Suprapubic skin (tissue), 4 donors: ENCODE results near the gene ABCF2.

ENCODE experiments used
- CTCF ChIP-seq, 2 donors: fragments of 200-600 bp in 1 of 2; fragments of 450-650 bp in 1 of 2; sonication (generic) in 1 of 2; IDR thresholded peaks; one replicate each; pipeline ENCODE4 v1.5.1; 2016 to 2019; ENCODE audit warnings: antibody characterized with exemption in 2 of 2, mild to moderate bottlenecking in 1 of 2, moderate library complexity in 1 of 2
- POLR2A ChIP-seq, 2 donors: fragments of 450-650 bp; IDR thresholded peaks; one replicate each; pipeline ENCODE4 v1.6.1; 2017; ENCODE audit warnings: antibody characterized with exemption in 2 of 2, mild to moderate bottlenecking in 2 of 2, moderate library complexity in 2 of 2
- POLR2AphosphoS5 ChIP-seq, 3 donors: sonication (generic); formaldehyde crosslinking; IDR thresholded peaks; one replicate each; pipeline ENCODE4 v1.6.1; 2017; ENCODE audit warnings: antibody characterized with exemption in 3 of 3

DNA sequence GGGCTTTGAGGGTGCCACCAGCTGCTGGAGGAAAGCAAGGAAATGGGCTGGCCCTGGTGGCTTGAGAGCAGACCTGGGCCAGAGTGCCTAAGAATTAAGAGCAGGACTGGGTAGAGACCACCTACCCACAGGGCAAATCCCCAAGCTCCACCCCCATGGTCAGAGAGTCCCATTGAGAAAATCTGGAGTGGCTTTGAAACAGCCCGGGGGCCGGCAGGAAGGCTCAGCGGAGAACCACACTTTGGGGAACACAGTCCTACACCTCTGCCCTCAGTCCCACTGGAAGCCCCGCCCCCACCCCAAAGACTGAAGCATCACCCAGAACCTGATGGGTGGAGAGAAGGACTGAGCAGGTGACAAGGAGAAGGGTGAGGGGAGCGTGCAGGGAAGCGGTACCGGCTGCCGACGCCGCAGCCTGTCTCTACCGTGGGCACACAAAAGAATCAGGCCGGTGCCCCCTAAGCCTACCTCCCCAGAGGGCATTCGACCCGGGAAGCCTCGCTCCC, 17.9 kb upstream of the ABCF2 start:
- no peak for TF ChIP-seq CTCF (IDR thresholded peaks at IDR 0.05)
- TF ChIP-seq POLR2A (IDR thresholded peaks at IDR 0.05), result no peak
- TF ChIP-seq POLR2AphosphoS5 (IDR thresholded peaks at IDR 0.05), result no peak
